Stimulated activated CD8-positive, alpha-beta memory T cell treated with anti-CD3 and anti-CD28 coated beads, Interleukin-4, amount 100 ng/mL, for 1 hour (primary cell): ENCODE measurements around the gene SSNA1.

Experiments used
- DNase-seq, 2 donors: peaks; one replicate each; pipeline ENCODE4 v3.0.0-alpha.2; 2020; ENCODE audit warnings: low read depth in 2 of 2, low spot score in 1 of 2

The SSNA1 gene, protein sequence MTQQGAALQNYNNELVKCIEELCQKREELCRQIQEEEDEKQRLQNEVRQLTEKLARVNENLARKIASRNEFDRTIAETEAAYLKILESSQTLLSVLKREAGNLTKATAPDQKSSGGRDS

DNA sequence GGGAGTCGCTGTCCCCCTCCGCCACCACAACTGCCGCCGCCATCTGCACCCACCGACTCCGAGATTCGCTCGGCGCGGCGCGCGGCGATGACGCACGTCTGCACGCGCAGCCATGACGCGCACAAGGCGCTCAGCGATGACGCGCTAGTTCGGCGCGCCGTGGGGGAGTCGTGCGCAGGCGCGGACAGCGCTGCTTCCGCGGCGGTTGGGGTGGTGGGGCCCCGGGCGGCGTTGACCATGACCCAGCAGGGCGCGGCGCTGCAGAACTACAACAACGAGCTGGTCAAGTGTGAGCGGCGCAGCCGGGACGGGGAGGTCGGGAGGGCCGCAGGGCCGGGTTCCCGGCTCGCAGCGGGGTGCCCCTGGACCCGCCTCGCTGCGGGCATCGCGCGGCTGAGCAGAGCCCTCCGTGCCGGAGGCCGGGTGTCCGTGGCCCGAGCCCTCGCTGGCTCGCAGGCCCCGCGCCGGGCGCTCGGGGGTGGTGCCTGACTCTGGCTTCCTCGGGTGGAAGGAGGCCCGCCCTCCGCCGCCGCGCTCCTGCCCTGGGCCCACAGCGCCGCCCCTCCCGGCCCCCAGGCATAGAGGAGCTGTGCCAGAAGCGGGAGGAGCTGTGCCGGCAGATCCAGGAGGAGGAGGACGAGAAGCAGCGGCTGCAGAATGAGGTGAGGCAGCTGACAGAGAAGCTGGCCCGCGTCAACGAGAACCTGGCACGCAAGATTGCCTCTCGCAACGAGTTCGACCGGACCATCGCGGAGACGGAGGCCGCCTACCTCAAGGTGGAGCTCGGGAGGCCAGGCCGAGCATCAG, at the start of gene SSNA1, which contains the start of gene ANAPC2:
TSS of gene SSNA1 (plus strand) at position 187 of the 807 bp plus-strand sequence. CDS start at position 238, 51 bp downstream.
TSS of gene ANAPC2 (minus strand) at position 71 of the 807 bp plus-strand sequence. CDS start at position 43, 28 bp downstream.
- DNase-seq, result peak; percentile 75 to 85

DNA sequence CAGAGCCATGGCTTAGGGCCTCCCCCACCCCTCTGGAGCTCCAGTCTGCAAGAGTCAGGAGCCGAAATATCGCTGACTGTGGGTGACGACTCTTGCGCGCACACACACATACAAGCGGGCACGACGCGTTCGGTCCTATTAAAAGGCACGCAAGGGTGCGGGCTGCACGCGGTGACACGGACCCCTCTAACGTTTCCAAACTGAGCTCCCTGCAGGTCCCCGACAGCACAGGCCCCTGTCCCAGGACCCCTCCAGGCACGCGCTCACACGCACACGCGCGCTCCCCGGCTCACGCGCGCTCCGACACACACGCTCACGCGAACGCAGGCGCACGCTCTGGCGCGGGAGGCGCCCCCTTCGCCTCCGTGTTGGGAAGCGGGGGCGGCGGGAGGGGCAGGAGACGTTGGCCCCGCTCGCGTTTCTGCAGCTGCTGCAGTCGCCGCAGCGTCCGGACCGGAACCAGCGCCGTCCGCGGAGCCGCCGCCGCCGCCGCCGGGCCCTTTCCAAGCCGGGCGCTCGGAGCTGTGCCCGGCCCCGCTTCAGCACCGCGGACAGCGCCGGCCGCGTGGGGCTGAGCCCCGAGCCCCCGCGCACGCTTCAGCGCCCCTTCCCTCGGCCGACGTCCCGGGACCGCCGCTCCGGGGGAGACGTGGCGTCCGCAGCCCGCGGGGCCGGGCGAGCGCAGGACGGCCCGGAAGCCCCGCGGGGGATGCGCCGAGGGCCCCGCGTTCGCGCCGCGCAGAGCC, 49.6 kb upstream of the SSNA1 start, which contains the start of gene GRIN1:
TSS of gene GRIN1 (plus strand) at position 433 of the 746 bp plus-strand sequence. CDS start 333 bp downstream, outside the sequence.
- DNase-seq, result no peak

DNA sequence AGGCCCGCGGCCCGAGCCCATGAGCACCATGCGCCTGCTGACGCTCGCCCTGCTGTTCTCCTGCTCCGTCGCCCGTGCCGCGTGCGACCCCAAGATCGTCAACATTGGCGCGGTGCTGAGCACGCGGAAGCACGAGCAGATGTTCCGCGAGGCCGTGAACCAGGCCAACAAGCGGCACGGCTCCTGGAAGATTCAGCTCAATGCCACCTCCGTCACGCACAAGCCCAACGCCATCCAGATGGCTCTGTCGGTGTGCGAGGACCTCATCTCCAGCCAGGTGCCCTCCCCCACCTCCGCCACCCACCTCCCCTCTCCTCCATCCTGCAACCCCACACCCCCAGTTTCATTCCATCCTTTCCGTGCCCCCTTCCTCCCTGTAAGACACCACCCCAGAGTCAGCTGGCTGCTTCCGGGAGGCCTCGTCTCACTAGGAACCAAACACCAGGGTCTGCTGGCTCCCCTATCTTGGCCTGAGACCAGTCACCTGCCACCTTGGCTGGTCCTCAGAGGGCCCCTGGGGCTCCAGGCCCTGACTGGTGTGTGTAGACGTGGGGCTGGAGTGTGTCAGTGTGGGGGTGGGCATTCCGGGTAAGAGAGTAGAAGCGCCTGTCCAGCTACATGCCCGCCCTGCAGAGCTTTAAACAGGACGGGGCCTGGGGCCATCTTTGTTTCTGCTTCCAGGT, 48.9 kb upstream of the SSNA1 start:
- DNase-seq, result no peak

DNA sequence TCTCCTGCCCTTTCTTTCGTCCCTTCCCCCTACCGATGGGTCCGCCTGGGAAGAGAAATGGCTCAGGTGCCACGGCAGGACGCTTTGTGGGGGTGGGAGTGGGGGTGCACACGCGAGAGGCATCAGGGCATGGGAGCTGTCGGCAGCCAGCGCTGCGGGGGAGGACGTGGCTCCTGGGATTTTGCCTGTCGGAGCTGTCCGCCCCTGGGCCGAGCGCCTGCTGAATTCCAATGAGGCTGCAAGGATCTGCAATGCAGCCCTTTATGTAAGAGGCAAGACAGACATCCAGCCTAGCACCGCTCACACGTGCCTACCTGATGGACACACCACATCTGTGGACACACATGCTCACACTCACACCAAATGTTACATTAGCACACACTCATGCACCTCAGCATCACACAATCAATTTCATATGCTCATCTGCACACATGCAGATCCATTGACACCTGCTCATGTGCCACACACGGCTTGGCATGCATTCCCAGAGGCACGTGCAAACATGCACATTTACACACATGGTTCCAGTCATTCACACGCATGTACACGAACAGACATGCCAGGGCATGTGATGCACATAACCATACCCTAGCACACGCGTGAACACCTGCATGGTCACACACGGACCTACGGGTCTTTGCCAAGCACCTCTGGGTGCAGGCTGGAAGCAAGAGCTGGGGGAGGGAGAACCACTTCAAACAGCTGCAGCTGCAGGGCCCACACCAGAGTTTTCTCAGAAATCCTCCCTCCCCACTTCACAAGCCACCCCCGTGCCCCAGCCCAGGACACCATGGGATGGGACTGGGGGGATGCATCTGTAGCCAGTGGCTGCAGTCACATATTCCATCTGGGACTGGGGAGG, 48.1 kb upstream of the SSNA1 start:
- DNase-seq, result no peak

DNA sequence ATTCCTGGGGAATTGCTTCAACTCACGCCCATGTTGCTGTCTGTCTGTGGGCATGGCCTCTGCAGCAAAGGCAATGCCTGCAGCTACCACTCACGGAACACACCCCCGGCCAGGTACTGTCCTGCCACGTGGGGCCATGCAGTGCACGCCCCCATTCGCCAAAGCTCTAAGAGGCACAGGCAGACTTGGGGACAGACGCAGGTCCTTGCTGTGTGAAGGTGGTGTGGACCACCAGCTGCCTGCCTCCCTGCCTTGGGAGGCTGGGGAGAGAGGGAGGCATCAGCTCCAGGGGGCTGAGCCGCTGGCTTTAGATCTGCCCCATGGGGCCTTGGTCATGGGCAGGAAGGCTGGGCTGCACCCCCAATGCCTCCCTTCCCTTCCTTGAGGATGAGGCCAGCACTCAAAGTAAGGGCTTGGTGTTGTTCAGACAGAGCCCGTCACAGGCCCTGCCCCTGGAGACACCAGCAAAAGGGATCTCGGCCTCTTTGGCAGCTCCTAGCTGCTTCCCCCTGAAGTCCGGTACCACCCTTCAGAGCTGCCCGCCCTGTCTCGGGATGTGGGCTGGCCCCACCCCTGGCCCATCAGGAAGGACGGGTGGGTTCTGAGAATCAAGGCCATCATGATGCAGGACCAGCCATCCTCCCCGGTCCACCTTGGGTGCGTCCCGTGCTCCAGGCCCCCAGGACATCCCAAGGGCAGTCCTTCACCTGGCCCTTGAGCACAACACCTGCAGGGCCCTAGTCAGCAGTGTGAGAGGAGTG, 47.2 kb upstream of the SSNA1 start:
- no peak for DNase-seq

DNA sequence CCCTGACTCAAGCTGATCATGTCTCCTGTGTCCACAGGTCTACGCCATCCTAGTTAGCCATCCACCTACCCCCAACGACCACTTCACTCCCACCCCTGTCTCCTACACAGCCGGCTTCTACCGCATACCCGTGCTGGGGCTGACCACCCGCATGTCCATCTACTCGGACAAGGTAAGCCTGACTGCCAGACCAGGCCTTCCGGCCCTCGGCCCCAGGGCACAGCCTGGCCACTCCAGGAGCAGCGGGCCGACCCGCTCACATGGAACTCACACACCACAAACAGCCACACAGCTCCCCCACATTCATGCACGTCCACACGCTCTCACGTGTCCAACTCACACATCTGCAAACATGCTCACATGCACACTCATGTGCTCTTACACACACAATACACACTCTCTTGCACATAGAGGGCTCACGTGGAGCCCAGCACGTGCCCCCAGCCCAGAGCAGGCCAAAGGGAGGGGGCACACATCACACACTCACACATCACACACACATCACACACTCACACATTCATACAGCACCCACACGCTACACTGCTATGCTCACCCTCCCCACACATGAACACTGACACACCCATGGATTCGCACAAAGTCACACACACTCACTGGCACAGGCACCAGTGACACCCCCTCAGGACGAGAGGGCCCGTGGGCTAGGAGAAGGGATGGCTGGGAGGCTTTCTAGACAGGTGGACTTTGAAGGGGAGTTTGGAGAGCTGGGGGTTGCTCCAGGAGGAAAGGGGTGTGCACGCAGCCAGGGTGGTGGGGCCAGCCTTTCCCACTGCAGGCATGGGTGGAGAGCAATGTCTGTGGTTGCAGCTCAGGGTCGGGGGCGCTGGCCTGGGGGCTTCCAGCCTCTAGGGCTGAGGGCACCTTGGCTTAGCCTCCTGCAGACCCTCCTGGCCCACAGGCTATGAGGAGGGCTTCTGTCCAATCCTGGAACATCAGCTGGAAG, 46.2 kb upstream of the SSNA1 start:
- DNase-seq, result no peak

DNA sequence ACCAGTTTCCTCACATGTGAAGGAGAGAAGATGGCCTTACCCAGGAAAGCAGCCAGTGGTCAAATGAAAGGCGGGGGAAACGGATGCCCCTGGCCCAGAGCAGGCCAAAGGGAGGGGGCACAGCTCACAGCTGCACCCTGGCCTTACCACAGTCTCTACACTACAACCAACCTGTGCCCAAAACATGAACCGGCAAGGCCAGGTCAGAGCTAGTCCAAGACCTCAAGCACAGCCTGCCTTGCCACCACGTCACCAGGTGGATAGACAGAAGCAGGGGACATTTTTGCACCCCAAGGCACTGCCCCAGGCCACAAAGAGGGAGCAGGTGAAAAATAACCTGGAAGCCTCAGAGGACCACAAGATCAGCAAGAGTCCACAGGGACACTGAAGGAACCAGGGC, 45.0 kb upstream of the SSNA1 start:
- no peak for DNase-seq

DNA sequence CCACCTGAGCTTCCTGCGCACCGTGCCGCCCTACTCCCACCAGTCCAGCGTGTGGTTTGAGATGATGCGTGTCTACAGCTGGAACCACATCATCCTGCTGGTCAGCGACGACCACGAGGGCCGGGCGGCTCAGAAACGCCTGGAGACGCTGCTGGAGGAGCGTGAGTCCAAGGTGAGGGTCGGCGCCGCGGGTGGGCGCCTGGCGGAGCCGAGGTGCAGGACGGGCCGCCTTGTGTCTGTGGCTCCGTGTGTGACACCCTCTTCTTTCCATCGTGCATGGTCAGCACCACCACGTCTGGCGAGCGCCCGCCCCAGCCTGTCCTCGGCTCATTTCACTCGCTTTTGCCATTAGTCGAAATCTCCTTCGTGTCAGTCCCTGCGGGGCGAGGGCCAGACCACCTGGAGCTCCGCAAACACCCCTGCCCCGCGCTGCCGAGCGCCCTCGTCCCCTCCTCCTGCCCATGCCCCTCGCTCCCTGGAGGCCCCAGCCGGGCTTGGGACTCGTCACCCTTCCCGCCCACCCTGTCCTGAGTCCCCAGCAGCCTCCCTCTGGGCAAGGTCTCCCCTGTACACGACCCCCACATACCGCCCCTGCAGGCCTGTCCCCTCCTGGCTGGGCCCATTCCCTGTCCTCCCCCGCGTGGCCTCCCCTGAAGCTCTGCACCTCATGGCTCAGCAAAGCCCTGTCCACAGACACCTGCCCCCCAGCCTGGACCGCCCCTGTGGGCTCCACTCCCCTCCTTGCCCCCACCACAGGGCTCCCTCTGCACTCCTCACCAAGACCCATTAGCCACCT, 42.5 kb upstream of the SSNA1 start:
- DNase-seq, result no peak

DNA sequence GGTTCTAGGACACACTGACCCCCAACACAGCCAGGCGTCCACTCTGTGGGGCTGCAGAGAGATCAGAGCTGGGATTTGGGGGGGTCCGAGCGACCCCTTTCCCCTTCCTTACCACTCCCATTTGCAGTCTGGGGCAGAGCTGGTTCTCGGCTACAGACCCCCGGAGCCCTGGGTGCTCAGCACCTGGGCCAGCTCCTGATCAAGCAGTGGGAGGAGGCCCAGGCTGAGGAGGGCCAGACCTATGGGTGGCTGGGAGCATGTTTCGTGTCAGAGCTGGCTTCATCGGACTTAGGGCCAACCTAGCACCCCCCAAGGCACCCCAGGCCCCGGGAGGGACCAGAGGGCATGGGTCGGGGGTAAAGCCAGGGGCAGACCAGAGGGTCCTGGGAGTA, 42.0 kb upstream of the SSNA1 start:
- DNase-seq, result no peak

DNA sequence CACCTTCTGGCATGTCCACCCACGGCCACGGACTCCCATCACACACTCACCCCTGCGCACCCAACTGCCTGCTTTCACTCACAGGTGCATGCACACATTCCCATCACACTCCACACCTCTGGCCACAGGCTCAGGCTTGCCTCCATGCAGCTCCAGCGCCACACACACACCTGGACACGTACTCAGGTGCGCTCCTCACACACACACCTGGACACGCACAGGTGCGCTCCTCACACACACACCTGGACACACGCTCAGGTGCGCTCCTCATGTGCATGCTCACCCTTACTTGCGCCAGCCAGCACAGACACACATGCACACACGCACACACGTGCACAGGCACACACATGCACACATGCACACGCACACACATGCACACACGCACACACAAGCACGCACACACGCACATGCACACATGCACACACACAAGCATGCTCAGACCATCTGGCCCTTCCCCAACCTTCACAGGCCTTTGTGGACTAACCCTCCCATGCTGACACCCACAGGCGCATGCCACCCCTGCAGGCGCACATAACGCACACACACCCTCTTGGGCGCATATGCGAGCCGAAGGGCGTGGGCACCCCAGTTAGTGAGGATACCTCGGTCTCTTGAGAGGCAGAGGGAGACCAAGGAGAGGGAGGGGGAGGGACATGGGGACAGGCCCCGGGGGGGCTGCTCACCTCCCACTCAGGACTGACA, 41.2 kb upstream of the SSNA1 start:
- no peak for DNase-seq

DNA sequence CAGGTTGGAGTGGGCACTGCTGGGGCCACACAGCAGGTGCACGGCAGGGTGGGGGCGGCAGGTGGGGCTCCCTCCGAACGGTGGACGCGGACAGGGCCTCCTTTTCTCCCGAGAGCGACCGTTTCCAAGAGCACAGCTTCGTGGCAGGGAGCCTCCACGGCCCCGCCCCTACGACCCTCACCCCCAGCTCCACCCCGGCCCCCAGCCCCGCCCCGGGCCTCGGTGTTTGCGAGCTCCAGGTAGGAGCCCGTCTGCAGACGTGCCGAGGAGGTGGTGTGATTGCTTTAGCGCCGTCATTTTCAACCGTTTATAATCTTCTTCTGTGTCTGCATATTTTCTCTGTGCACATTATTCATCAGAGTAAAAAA, 40.7 kb upstream of the SSNA1 start:
- DNase-seq, result no peak

DNA sequence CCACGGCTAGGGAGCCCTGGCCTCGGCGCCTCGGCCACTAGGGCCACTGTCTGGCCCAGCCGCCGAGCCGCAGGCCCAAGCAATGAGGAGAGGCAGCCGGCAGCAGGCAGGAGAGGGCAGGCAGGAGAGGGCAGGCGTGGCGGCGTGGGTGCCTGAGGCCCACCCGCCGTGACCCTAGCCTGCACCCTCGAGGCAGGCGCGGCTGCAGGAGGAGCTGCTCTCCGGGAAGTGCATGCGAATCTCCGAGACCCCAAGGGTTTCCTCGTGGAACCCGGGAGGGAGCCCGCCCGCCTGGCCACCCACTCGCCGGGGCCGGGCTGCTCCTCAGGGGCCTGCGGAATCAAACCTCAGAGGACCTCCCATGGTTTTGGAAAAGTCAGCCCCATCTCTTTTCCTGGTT, 40.2 kb upstream of the SSNA1 start:
- no peak for DNase-seq

DNA sequence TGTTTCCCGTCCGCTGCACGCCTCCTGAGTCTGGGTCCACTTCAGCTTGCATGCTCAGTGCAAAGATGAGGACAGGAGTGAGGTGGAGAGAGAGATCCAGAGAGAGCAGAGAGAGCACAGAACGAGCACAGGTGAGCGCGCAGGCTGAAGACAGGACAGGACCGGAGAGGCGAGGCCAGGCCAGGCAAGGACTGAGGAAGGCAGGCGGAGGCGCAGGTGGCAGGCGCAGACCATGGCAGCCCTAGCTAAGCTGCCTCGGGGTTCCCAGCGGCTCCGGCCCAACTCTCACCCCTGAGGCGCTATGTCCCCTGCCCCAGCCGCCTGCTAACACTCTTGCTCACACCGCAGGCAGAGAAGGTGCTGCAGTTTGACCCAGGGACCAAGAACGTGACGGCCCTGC, 39.8 kb upstream of the SSNA1 start:
- DNase-seq, result no peak

DNA sequence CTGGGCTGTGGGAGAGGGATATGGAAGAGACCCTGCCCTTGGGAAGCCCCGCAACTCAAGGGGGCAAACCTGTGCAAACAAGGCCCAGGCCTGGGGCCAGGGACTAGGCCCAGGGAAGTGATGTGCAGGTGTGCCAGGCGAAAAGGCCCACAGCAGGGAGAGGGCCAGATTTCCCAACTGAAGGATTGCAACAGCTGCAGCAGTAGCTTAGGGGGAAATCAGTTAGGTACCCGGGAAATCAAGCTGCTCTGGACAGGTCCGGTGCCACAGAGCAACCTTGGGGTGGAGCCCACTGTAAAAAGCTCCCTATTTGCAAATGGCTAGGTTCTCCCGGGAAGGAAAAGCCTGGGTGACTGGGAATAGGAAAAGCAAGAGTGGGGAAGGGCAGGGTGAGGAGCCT, 39.1 kb upstream of the SSNA1 start:
- DNase-seq, result no peak

DNA sequence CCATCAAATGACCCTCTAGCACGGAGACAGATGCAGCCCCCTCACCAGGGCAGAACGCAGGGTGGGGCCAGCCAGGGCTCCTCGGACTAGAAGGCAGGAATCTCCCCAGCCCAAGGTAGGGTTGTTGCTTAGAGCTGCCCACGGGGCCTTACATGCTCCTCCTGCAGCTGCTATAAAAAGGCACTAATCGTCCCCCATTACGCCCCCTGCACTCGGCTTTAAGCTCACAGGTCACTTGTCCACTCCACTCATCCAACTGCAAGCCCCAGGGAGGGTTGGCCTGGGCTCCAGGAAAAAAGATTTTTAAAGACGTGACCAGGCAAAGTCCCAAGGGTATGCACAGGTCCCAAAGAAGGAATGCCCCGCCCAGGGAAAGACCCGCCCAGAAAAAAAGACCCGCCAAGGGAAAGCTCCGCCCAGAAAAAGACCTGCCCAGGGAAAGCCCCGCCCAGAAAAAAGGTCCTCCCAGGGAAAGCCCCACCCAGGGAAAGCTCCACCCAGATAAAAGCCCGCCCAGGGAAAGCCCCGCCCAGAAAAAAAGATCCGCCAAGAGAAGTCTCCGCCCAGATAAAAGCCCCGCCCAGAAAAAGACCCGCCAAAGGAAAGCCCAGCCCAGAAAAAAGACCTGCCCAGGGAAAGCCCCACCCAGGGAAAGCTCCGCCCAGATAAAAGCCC, 38.4 kb upstream of the SSNA1 start:
- no peak for DNase-seq

DNA sequence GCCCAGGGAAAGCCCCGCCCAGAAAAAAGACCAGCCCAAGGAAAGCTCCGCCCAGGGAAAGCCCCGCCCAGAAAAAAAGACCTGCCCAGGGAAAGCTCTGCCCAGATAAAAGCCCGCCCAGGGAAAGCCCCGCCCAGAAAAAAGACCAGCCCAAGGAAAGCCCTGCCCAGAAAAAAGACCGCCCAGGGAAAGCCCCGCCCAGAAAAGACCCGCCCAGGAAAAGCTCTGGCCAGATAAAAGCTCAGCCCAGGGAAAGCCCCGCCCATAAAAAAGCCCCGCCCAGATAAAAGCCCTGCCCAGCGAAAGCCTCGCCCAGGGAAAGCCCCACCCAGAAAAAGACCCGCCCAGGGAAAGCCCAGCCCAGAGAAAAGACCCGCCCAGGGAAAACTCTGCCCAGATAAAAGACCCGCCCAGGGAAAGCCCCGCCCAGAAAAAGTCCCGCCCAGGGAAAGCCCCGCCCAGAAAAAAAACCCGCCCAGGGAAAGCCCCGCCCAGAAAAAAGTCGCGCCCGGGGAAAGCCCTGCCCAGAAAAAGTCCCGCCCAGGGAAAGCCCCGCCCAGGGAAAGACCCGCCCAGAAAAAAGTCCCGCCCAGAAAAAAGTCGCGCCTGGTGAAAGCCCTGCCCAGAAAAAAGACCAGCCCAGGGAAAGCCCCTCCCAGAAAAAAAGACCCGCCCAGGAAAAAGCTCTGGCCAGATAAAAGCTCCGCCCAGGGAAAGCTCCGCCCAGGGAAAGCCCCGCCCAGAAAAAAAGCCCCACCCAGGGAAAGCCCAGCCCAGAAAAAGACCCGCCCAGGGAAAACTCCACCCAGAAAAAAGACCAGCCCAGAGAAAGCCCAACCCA, 37.6 kb upstream of the SSNA1 start:
- DNase-seq, result no peak
